GM12865 (cell line): ENCODE results near the gene ADCY5.

ENCODE experiments used
- DNase-seq: peaks from one replicate; pipeline ENCODE4 v3.0.0; 2010; ENCODE audit warnings: low read depth
- H3K4me3 ChIP-seq: 2 replicates; pipeline ENCODE4 v1.5.1; 2011; ENCODE audit warnings: mild to moderate bottlenecking, low read depth, low read length, control low read depth
- CTCF ChIP-seq: IDR thresholded peaks from 2 replicates; pipeline ENCODE4 v1.5.1; 2011; ENCODE audit warnings: low read length, control low read depth, low read depth, inconsistent platforms; ENCODE audit not compliant: insufficient read depth; ENCODE audit errors: missing control alignments

ADCY5 gene

GRCh38 chr3:123379041-123379830 is 69.7 kb downstream of the ADCY5 start:
- no peak for TF ChIP-seq CTCF
- DNase-seq = no peak

GRCh38 chr3:123378409-123378915 is 70.4 kb downstream of the ADCY5 start:
- no peak for DNase-seq
- no peak overlapping the region for H3K4me3 ChIP-seq
- TF ChIP-seq CTCF = no peak

More at GRCh38 chr3:123379041-123379830, 69.7 kb downstream of the ADCY5 start:
- no peak overlapping the region for H3K4me3 ChIP-seq

- H3K4me3 ChIP-seq = no peak overlapping the region
- no peak for DNase-seq
- no peak for TF ChIP-seq CTCF
Observed at GRCh38 chr3:123377243-123377740, 71.6 kb downstream of the ADCY5 start.

GRCh38 chr3:123376451-123377242 is 72.2 kb downstream of the ADCY5 start:
- no peak overlapping the region for H3K4me3 ChIP-seq
- no peak for TF ChIP-seq CTCF
- DNase-seq = no peak

GRCh38 chr3:123375014-123375940 is 73.6 kb downstream of the ADCY5 start:
- DNase-seq = no peak
- no peak for TF ChIP-seq CTCF
- H3K4me3 ChIP-seq = no peak overlapping the region

GRCh38 chr3:123374016-123374415 is 74.9 kb downstream of the ADCY5 start:
- no peak for TF ChIP-seq CTCF
- no peak for DNase-seq
- H3K4me3 ChIP-seq = no peak overlapping the region
